HG02852 (cell line): ENCODE measurements around the gene ZNF273.
"Not testable (repeated sequence)": the region's sequence is repeated elsewhere in the genome, so short reads cannot be mapped to it uniquely, and the experiment has no call there.

Experiments
- ATAC-seq: cut with Tn5 transposase; IDR thresholded peaks from one replicate; pipeline ENCODE4 v1.9.1; 2021; ENCODE audit warnings: mild to moderate bottlenecking, moderate library complexity; ENCODE audit not compliant: unreplicated experiment

ZNF273 gene

DNA sequence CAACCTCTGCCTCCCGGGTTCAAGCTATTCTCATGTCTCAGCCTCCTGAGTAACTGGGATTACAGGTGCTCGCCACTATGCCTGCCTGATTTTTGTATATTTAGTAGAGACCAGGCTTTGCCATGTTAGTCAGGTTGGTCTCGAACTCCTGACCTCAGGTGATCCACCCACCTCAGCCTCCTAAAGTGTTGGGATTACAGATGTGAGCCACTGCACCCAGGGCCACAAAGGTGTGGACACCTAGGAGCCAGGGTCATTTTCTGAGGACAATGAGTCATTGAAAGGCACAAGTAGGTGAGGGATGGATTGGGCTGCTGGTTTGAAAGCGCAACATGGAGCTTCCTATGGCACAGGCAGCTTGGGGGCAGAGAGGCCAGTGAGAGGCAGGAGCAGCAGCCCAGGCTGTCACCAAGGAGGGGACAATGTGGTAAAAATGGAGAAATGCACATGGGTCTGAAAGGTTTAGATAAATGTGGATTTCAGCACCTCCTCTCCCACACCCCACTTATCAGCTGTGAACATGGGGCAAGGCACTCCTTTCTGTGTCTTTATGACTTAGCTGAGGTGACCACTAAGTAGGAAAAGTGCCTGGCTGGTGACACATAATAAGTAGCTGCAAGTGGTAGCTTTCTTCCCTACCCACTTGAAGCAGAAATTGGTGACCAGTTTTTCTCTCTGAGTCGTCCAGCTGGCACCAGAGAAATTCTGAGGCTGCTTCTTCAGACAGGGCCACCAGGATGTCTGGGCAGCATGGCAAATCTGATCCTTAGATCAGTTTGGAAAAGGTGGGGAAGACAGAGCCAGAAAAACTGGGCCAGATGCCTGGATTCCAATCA, 41.8 kb downstream of the ZNF273 start:
- not testable (repeated sequence) for ATAC-seq

DNA sequence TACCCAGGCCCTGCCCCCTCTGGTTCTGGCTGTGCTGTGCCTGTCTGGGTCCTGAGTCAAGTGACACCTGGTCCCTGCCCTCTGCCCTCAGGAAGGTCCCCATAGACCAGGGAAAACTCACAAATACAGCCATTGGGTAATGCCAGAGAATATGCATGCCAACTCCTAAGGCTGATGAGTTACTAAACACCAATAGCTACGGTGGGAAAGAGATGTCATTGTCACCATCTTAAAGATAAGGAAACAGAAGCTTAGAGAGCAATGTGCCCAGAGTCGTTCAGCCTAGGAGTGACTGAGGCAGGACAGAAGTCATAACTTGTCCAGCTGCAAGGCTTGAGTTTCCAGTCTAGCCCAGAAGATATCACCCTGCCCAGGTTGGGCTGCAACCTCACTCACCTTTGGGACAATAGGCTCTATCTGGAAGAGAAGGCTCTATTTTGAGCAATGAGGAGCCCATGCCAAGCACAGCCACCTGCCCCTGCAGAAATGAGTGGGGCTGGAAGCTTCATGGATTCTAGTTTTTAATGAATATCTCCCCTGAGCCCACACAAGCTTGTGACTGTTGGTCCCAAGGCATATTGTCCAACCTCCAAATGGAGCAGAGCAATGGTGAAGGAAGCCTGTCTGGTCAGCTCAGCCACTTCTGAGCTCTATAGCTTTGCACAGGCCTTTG, 42.6 kb downstream of the ZNF273 start:
- ATAC-seq, result no peak

DNA sequence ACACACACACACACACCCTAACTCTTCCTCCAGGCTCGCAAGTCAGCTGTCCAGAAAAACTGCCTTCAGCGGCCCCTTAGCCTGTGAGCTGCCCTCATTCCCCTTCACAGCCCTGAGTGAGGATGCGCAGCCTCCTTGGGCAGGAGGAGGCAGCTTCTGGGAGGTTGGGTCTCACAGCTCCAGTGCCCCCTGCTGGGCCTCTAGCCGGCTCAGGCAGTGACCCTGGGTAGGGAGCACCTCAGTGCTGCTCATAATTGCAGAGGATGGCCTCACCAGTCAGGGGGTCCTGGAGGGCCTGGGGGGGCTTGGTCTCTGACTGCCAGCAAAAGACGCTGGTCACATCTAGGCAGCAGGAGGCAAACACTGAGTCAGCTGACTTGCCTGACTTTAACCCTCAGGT, 43.7 kb downstream of the ZNF273 start:
- ATAC-seq, result no peak

DNA sequence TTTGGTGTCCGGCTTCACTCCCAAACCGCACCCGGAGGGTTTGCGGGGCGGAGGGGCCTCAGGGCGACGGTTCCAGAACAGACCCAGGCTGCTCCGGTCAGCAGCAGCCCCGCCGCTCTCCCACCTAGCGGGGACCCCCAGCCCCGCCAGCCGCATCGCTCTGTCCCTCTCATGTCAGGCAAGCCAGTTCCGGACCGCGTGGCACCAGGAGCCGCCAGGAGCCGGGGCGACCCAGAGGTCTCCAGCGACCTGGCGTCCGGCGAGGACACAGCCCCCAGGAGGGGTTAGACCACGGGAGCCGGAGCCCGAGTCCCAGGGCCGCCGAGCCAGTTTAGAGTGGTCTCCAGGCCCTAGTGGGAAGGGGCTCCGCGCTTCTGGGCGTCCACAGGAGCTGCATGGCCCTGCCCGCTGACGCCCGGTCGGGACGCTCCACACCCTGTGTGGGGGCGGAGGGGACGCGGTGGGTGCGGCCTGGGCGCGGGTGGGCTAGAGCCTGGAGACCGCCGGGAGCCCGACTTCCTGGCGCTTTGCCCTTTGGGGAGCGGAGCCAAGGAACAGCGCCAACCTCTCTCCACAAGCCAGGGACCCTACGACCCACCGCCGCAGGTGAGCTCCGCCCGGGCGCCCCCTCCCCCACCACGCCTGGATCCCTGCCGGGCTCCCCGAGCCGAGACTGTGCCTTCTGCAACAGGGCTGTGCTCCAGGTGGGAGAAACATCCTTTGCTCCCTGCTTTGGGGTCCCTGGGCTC, 44.4 kb downstream of the ZNF273 start:
- ATAC-seq, result no peak

DNA sequence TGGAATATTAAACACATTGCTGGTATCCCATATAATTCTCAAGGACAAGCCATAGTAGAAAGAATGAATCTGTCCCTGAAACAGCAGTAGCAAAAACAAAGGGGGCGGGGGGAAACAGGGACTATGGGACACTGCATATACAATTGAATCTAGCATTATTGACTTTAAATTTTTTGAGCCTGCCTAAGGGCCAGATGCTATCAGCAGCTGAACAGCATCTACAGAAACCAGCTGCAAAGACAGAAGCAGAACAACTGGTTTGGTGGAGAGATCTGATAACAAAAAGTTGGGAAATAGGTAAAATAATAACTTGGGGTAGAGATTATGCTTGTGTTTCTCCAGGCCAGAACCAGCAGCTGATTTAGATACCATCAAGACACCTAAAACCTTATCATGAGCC, 45.7 kb downstream of the ZNF273 start:
- not testable (repeated sequence) for ATAC-seq

DNA sequence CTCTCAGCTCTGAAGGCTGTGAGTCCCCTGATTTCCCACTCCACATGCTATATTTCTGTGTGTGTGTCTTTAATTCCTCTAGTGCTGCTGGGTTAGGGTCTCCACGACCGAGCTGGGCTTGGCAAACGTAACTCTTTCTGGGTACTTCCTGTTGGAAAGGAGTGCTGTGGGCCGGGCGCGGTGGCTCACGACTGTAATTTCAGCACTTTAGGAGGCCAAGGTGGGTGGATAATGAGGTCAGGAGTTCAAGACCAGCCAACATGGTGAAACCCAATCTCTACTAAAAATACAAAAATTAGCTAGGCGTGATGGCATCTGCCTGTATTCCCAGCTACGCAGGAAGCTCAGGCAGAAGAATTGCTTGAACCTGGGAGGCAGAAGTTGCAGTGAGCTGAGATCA, 47.6 kb downstream of the ZNF273 start:
- not testable (repeated sequence) for ATAC-seq

DNA sequence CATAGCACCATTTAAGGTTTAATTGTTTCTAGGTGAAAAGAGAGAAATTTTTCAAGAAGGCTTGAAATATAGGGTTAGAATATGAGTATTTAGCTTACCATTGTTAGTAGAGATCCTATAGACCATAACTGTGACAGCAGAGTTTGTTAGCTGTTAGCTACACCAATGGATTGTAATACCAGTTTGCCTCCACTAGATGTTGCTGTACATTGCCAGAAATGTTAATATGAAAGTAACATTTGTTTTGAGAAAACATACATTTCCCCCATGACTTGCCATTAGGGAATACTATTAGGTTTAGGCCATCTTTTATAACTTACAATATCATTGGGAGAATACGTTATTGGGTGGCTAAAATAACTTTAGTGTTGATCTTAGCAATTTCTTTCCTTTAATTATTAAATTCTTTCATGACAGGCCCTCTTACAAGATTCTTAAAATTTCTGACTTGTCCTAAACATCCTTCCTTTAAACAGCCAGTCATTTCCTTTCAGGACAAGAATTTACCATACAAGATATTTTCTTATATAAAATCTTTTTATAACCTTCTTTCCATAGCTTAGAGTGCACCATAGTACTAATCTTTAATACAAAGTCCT, 48.3 kb downstream of the ZNF273 start:
- ATAC-seq, result peak; percentile 74

DNA sequence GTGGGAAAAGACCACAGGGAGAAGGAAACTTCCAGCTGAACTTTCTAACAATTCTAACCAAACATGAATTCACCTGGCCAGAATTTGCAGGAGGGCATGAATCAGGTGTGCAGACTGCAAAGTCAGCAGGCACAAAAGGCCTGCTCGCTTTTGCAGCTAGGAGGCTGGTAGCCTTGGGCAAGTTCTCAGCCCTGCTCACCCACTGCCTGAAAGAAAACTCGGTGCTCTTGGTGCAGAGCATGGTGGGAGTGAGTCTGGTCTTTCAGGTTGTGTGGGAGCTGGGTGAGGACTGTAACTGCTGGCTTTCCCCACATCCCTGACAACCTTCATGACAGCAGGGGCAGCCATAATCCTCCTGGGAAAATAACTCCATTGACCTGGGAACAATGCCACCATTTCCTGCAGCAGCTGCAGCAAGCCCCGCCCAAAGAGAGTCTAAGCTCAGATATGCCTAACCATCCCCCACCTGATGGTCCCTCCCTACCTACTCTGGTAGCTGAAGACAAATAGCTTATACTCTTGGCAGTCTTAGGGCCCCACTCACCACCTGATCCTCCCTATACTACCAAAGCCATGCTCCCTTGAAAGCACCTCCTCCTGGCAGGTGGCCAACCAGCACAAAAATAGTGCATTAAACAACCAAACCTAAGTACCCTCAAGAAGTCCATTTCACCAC, 56.1 kb downstream of the ZNF273 start:
- ATAC-seq, result no peak

DNA sequence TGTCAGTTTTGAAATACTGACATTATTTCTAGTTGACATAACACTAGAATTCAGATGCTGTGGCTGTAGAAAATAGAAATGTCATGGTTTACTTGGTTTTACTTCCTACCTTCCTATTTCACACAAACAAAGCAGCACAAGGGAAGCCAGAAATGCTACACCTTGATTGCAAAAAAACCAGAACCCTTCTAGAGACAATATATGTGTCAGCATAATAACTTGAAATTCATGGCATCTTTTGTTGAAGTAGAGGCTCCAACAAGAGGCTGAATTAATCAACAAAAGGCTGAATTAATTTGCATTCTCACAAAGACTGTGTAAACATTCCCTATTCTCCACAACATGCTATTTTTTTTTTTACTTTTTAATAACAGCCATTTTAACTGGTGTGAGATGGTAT, 62.5 kb downstream of the ZNF273 start:
- no peak for ATAC-seq

DNA sequence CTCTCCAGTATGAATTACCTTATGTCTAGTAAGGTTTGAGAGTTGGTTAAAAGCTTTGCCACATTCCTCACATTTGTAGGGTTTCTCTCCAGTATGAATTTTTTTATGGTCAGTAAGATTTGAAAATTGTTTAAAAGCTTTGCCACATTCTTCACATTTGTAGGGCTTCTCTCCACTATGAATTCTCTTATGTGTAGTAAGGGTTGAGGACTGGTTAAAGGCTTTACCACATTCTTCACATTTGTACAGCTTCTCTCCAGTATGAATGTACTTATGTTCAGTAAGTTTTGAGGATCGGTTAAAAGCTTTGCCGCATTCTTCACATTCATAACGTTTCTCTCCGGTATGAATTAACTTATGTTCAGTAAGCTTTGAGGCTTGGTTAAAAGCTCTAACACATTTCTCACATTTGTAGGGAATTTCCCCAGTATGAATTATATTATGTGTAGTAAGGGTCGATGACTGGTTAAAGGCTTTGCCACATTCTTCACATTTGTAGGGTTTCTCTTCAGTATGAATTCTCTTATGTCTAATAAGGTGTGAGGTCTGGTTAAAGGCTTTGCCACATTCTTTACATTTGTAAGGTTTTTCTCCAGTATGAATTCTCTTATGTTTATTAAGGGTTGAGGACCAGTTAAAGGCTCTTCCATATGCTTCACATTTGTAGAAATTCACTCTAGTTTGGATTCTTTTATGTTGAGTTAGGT, 75.6 kb downstream of the ZNF273 start:
- no peak for ATAC-seq
